H9 (cell line): ENCODE data around the gene MFSD6. TPM values are rescaled to one million over a fixed set of nuclear protein-coding genes. Genes with fewer than 3 reads are reported as not detected.

Source experiments
- DNase-seq: peaks from one replicate; pipeline ENCODE4 v3.0.0-alpha.2; 2017
- H2AFZ ChIP-seq: one replicate; pipeline ENCODE4 v1.6.1; 2013; ENCODE audit warnings: mild to moderate bottlenecking, low read length, control low read depth, moderate library complexity
- H2AK5ac ChIP-seq: 2 replicates; pipeline ENCODE4 v1.6.1; 2013; ENCODE audit warnings: low read length, control low read depth, mixed read lengths; ENCODE audit not compliant: insufficient read length
- H2BK120ac ChIP-seq: one replicate; pipeline ENCODE4 v1.6.1; 2013; ENCODE audit warnings: low read depth, mild to moderate bottlenecking, low read length, control low read depth, inconsistent platforms; ENCODE audit not compliant: poor library complexity, severe bottlenecking
- H2BK12ac ChIP-seq: 2 replicates; pipeline ENCODE4 v1.6.1; 2013; ENCODE audit warnings: low read length, control low read depth, mixed read lengths, low read depth; ENCODE audit not compliant: insufficient read length
- H2BK15ac ChIP-seq: 2 replicates; pipeline ENCODE4 v1.6.1; 2013; ENCODE audit warnings: low read depth, low read length, control low read depth
- H2BK20ac ChIP-seq: one replicate; pipeline ENCODE4 v1.6.1; 2013; ENCODE audit warnings: low read depth, mild to moderate bottlenecking, low read length, control low read depth, inconsistent platforms; ENCODE audit not compliant: poor library complexity, severe bottlenecking
- H2BK5ac ChIP-seq: 2 replicates; pipeline ENCODE4 v1.6.1; 2013; ENCODE audit warnings: low read length, control low read depth, mixed read lengths; ENCODE audit not compliant: insufficient read length
- H3K14ac ChIP-seq: 2 replicates; pipeline ENCODE4 v1.6.1; 2013; ENCODE audit warnings: low read length, control low read depth; ENCODE audit not compliant: insufficient read depth
- H3K18ac ChIP-seq: 2 replicates; pipeline ENCODE4 v1.6.1; 2013; ENCODE audit warnings: low read depth, mild to moderate bottlenecking, mixed read lengths, low read length, control low read depth; ENCODE audit not compliant: insufficient read length
- H3K23ac ChIP-seq: 2 replicates; pipeline ENCODE4 v1.6.1; 2013; ENCODE audit warnings: low read length, control low read depth, mixed read lengths, low read depth; ENCODE audit not compliant: insufficient read length
- H3K23me2 ChIP-seq: 2 replicates; pipeline ENCODE4 v1.6.1; 2013; ENCODE audit warnings: low read depth, mild to moderate bottlenecking, mixed read lengths, low read length, control low read depth; ENCODE audit not compliant: insufficient read length, poor library complexity, severe bottlenecking
- H3K27ac ChIP-seq: 2 replicates; pipeline ENCODE4 v1.5.1; 2013; ENCODE audit warnings: low read length, control low read depth, mixed read lengths, low read depth; ENCODE audit not compliant: insufficient read length
- H3K27me3 ChIP-seq: 2 replicates; pipeline ENCODE4 v1.6.1; 2013; ENCODE audit warnings: low read length, control low read depth, inconsistent platforms; ENCODE audit not compliant: insufficient read depth
- H3K4ac ChIP-seq: 2 replicates; pipeline ENCODE4 v1.6.1; 2013; ENCODE audit warnings: low read depth, mild to moderate bottlenecking, control low read depth, inconsistent platforms, low read length, moderate library complexity
- H3K4me1 ChIP-seq: 2 replicates; pipeline ENCODE4 v1.6.1; 2013; ENCODE audit warnings: low read length, control low read depth, inconsistent platforms; ENCODE audit not compliant: insufficient read depth
- H3K4me2 ChIP-seq: 2 replicates; pipeline ENCODE4 v1.6.1; 2013; ENCODE audit warnings: low read length, control low read depth, mixed read lengths; ENCODE audit not compliant: insufficient read length, insufficient read depth
- H3K56ac ChIP-seq: 2 replicates; pipeline ENCODE4 v1.6.1; 2013; ENCODE audit warnings: low read depth, mild to moderate bottlenecking, mixed read lengths, low read length, control low read depth; ENCODE audit not compliant: insufficient read length
- H3K79me1 ChIP-seq: 2 replicates; pipeline ENCODE4 v1.6.1; 2013; ENCODE audit warnings: low read depth, mild to moderate bottlenecking, moderate library complexity, low read length, control low read depth, inconsistent platforms; ENCODE audit not compliant: insufficient read depth, poor library complexity, severe bottlenecking
- H3K79me2 ChIP-seq: 2 replicates; pipeline ENCODE4 v1.6.1; 2013; ENCODE audit warnings: low read length, control low read depth, inconsistent platforms; ENCODE audit not compliant: insufficient read depth
- H3K9ac ChIP-seq: 2 replicates; pipeline ENCODE4 v1.6.1; 2013; ENCODE audit warnings: low read length, control low read depth, mixed read lengths; ENCODE audit not compliant: insufficient read length; ENCODE audit errors: extremely low read depth
- H3K9me3 ChIP-seq: one replicate; pipeline ENCODE4 v1.6.1; 2013; ENCODE audit warnings: low read depth, low read length, inconsistent platforms; ENCODE audit not compliant: control insufficient read depth
- H3T11ph ChIP-seq: one replicate; pipeline ENCODE4 v1.6.1; 2013; ENCODE audit warnings: mild to moderate bottlenecking, low read length, control low read depth, inconsistent platforms
- H4K20me1 ChIP-seq: one replicate; pipeline ENCODE4 v1.6.1; 2013; ENCODE audit not compliant: control insufficient read depth, insufficient read length, insufficient read depth
- H4K5ac ChIP-seq: 2 replicates; pipeline ENCODE4 v1.6.1; 2013; ENCODE audit warnings: low read depth, mild to moderate bottlenecking, mixed read lengths, low read length, control low read depth; ENCODE audit not compliant: insufficient read length
- H4K8ac ChIP-seq: replicated peaks from 2 replicates; pipeline ENCODE4 v1.6.1; 2013; ENCODE audit warnings: low read length, control low read depth, mixed read lengths, low read depth; ENCODE audit not compliant: insufficient read length
- H4K91ac ChIP-seq: 2 replicates; pipeline ENCODE4 v1.6.1; 2013; ENCODE audit warnings: low read depth, mild to moderate bottlenecking, moderate library complexity, mixed read lengths, low read length, control low read depth; ENCODE audit not compliant: insufficient read length
- H3K27ac Mint-ChIP-seq, 3 experiments: 2 replicates in 2 of 3; 3 replicates in 1 of 3; pipeline ENCODE4 v1.8.0; 2020 to 2021; ENCODE audit warnings: mixed read lengths in 3 of 3, mild to moderate bottlenecking in 1 of 3, moderate library complexity in 1 of 3
- H3K27me3 Mint-ChIP-seq: 2 replicates; pipeline ENCODE4 v1.8.0; 2021; ENCODE audit warnings: low read depth, mild to moderate bottlenecking, moderate library complexity, mixed read lengths
- H3K36me3 Mint-ChIP-seq, 3 experiments: 2 replicates in 2 of 3; 3 replicates in 1 of 3; pipeline ENCODE4 v1.8.0; 2020 to 2021; ENCODE audit warnings: low read depth in 3 of 3, mixed read lengths in 3 of 3; ENCODE audit not compliant: insufficient read depth in 1 of 3
- H3K4me1 Mint-ChIP-seq, 2 experiments: 2 replicates each; pipeline ENCODE4 v1.8.0; 2020; ENCODE audit warnings: mixed read lengths in 2 of 2
- H3K4me3 Mint-ChIP-seq, 2 experiments: 2 replicates in 1 of 2; 3 replicates in 1 of 2; pipeline ENCODE4 v1.8.0; 2020 to 2021; ENCODE audit warnings: mild to moderate bottlenecking in 2 of 2, mixed read lengths in 2 of 2, moderate library complexity in 1 of 2
- H3K9me3 Mint-ChIP-seq, 2 experiments: 2 replicates in 1 of 2; 3 replicates in 1 of 2; pipeline ENCODE4 v1.8.0; 2020; ENCODE audit warnings: mild to moderate bottlenecking in 2 of 2, mixed read lengths in 2 of 2, moderate library complexity in 1 of 2
- CTCF ChIP-seq: fragments of 200-600 bp; sonication (generic); conservative IDR thresholded peaks from 3 replicates; pipeline ENCODE4 v1.8.0; 2021; ENCODE audit warnings: antibody characterized with exemption, mild to moderate bottlenecking
- WGBS: extraction: QIAGEN DNeasy Blood & Tissue Kit; methylation state at CpG from one replicate; pipeline ENCODE4 v1.1.7; 2013; ENCODE audit warnings: missing lambda C conversion rate, low lambda C conversion rate, mixed read lengths; ENCODE audit not compliant: insufficient read length; ENCODE audit errors: extremely low coverage; 5-methylcytosine and 5-hydroxymethylcytosine counted together
- total RNA-seq: library from RNA; stranded (reverse); gene quantifications from 2 replicates; pipeline ENCODE4 v1.2.1, GENCODE V29; 2021

The MFSD6 gene
- total RNA-seq, 1 experiment from 2014 or later, result 4.0 TPM

GRCh38 chr2:190443055-190443454 is 34.9 kb downstream of the MFSD6 start:
- H3K4me1 Mint-ChIP-seq, result peaks cover 2 to 4% of the 10 kb centered on the region in 2 experiments
- Histone ChIP-seq H2BK120ac (no peak overlapping the region), H3K27me3 (no peaks in the 10 kb centered on the region), H3K14ac (no peak overlapping the region), H3K23ac (no peak overlapping the region), H3K4ac (no peak overlapping the region), H3K23me2 (no peaks in the 10 kb centered on the region), H3K56ac (no peak overlapping the region), H2AFZ (no peak overlapping the region), H2BK20ac (no peak overlapping the region), H4K5ac (no peak overlapping the region), H2AK5ac (no peak overlapping the region), H3K27ac (no peak overlapping the region), H3K18ac (no peak overlapping the region), H2BK5ac (no peak overlapping the region), H3K79me1 (no peaks in the 10 kb centered on the region), H3K9me3 (no peaks in the 10 kb centered on the region), H3K79me2 (no peaks in the 10 kb centered on the region), H3K4me2 (no peak overlapping the region), H3K9ac (no peak overlapping the region), H4K91ac (no peak overlapping the region), H4K8ac (no peak overlapping the region), H3T11ph (no peak overlapping the region), H2BK15ac (no peak overlapping the region), H2BK12ac (no peak overlapping the region), H4K20me1 (no peaks in the 10 kb centered on the region), H3K4me1 (no peaks in the 10 kb centered on the region)
- no peaks in the 10 kb centered on the region for H3K27me3 Mint-ChIP-seq
- no peak overlapping the region for H3K4me3 Mint-ChIP-seq
- no peak overlapping the region for H3K27ac Mint-ChIP-seq
- no peak for DNase-seq
- no CpG with 5 or more reads among the region's 2 CpGs for WGBS
- TF ChIP-seq CTCF, result no peak
- no peaks in the 10 kb centered on the region for H3K36me3 Mint-ChIP-seq
- no peaks in the 10 kb centered on the region for H3K9me3 Mint-ChIP-seq
